Liver (tissue), 9 donors: Measurements from ENCODE around the gene PRR16. TPM values are rescaled to one million over a fixed set of nuclear protein-coding genes. Genes with fewer than 3 reads are reported as not detected.

ENCODE experiments used
- DNase-seq: peaks from one replicate; pipeline ENCODE4 v3.0.0-alpha.2; 2017; ENCODE audit warnings: low spot score
- H3K27ac ChIP-seq, 2 donors: one replicate each; pipeline ENCODE4 v1.7.0; 2013; ENCODE audit warnings: inconsistent platforms in 2 of 2, low read length in 2 of 2, control low read depth in 1 of 2, low read depth in 1 of 2, mild to moderate bottlenecking in 1 of 2
- H3K27me3 ChIP-seq, 4 donors: one replicate each; pipeline versions ENCODE4 v1.6.1 to v1.7.0; 2013; ENCODE audit warnings: low read length in 3 of 4, inconsistent platforms in 1 of 4, mild to moderate bottlenecking in 1 of 4, moderate library complexity in 1 of 4; ENCODE audit not compliant: control insufficient read depth in 4 of 4, insufficient read depth in 4 of 4
- H3K36me3 ChIP-seq, 4 donors: one replicate each; pipeline versions ENCODE4 v1.6.1 to v1.7.0; 2013; ENCODE audit warnings: low read length in 3 of 4, mild to moderate bottlenecking in 3 of 4, low read depth in 1 of 4, moderate library complexity in 1 of 4; ENCODE audit not compliant: control insufficient read depth in 4 of 4, insufficient read depth in 3 of 4
- H3K4me1 ChIP-seq, 4 donors: one replicate each; pipeline versions ENCODE4 v1.6.1 to v1.7.0; 2013; ENCODE audit warnings: low read length in 3 of 4, mild to moderate bottlenecking in 3 of 4, moderate library complexity in 1 of 4; ENCODE audit not compliant: control insufficient read depth in 4 of 4, insufficient read depth in 4 of 4
- H3K4me3 ChIP-seq, 3 donors: one replicate each; pipeline versions ENCODE4 v1.6.1 to v1.7.0; 2013; ENCODE audit warnings: low read length in 3 of 3, control low read depth in 1 of 3, low read depth in 1 of 3, mild to moderate bottlenecking in 1 of 3
- H3K9ac ChIP-seq, 2 donors: one replicate each; pipeline ENCODE4 v1.7.0; 2013; ENCODE audit warnings: low read length in 2 of 2, mild to moderate bottlenecking in 2 of 2, moderate library complexity in 2 of 2, control low read depth in 1 of 2, low read depth in 1 of 2
- H3K9me3 ChIP-seq, 4 donors: one replicate each; pipeline versions ENCODE4 v1.6.1 to v1.7.0; 2013; ENCODE audit warnings: low read length in 3 of 4; ENCODE audit not compliant: control insufficient read depth in 4 of 4
- EGR1 ChIP-seq, 2 donors: IDR thresholded peaks; 2 replicates each; pipeline ENCODE4 v1.6.1; 2016 to 2018; ENCODE audit warnings: antibody characterized with exemption in 2 of 2, low read depth in 2 of 2
- FOXA2 ChIP-seq: IDR thresholded peaks from 2 replicates; pipeline ENCODE4 v1.6.1; 2016; ENCODE audit warnings: antibody characterized with exemption
- GABPA ChIP-seq, 2 donors: IDR thresholded peaks in 1 of 2; conservative IDR thresholded peaks in 1 of 2; 2 replicates each; pipeline ENCODE4 v1.6.1; 2016; ENCODE audit warnings: antibody characterized with exemption in 2 of 2, mild to moderate bottlenecking in 1 of 2, moderate library complexity in 1 of 2
- HNF4A ChIP-seq, 2 donors: conservative IDR thresholded peaks; 2 replicates each; pipeline ENCODE4 v1.6.1; 2016; ENCODE audit warnings: antibody characterized with exemption in 2 of 2, mild to moderate bottlenecking in 2 of 2
- JUND ChIP-seq, 2 donors: IDR thresholded peaks; 2 replicates each; pipeline ENCODE4 v1.6.1; 2016; ENCODE audit warnings: antibody characterized with exemption in 2 of 2
- RXRA ChIP-seq, 2 donors: IDR thresholded peaks; 2 replicates each; pipeline ENCODE4 v1.6.1; 2017 to 2018; ENCODE audit warnings: antibody characterized with exemption in 2 of 2, mild to moderate bottlenecking in 1 of 2
- YY1 ChIP-seq: IDR thresholded peaks from 2 replicates; pipeline ENCODE4 v1.6.1; 2016; ENCODE audit warnings: antibody characterized with exemption, mild to moderate bottlenecking
- WGBS: extraction: QIAGEN DNeasy Blood & Tissue Kit; methylation state at CpG from one replicate; pipeline ENCODE4 v1.1.7; 2013; 5-methylcytosine and 5-hydroxymethylcytosine counted together
- polyA plus RNA-seq, 2 donors: library from polyadenylated mRNA; stranded (reverse) in 1 of 2; unstranded in 1 of 2; fragments of 200-250 nt in 1 of 2; fragments of >200 nt in 1 of 2; fragmentation: Nextera tagmentation in 1 of 2; extraction: Ambion mirVana in 1 of 2; gene quantifications; one replicate each; pipeline versions ENCODE4 v1.2.1 to v1.2.3, GENCODE V29; 2013 to 2015
- total RNA-seq, 2 donors: library from RNA; depleted of rRNA; stranded (reverse); fragments of >200 nt; gene quantifications; one replicate each; pipeline ENCODE4 v1.2.3, GENCODE V29; 2014
- TF ChIP-seq, protein P1 (sequence below): IDR thresholded peaks from 2 replicates; pipeline ENCODE4 v1.6.1; 2016; ENCODE audit warnings: antibody characterized with exemption
- TF ChIP-seq, protein P2 (sequence below): fragments of 150-350 bp; IDR thresholded peaks from 2 replicates; pipeline ENCODE4 v1.5.1; 2017; ENCODE audit warnings: improper control_type of control experiment, low read depth, low read length; ENCODE audit not compliant: missing input control
- TF ChIP-seq, protein P3 (sequence below): IDR thresholded peaks from 2 replicates; pipeline ENCODE4 v1.6.1; 2016; ENCODE audit warnings: antibody characterized with exemption
- TF ChIP-seq, protein P4 (sequence below): IDR thresholded peaks from 2 replicates; pipeline ENCODE4 v1.6.1; 2016; ENCODE audit warnings: antibody characterized with exemption, mild to moderate bottlenecking
- TF ChIP-seq, protein P5 (sequence below): IDR thresholded peaks from 2 replicates; pipeline ENCODE4 v1.6.1; 2016; ENCODE audit warnings: antibody characterized with exemption
- donor health status: healthy.
- donor health status: healthy.
- donor health status: healthy.
- donor health status: healthy.
- donor health status: healthy.

The PRR16 gene
- total and polyA plus RNA-seq, 4 donors, result 0.14 to 0.42 (median 0.21) TPM

DNA sequence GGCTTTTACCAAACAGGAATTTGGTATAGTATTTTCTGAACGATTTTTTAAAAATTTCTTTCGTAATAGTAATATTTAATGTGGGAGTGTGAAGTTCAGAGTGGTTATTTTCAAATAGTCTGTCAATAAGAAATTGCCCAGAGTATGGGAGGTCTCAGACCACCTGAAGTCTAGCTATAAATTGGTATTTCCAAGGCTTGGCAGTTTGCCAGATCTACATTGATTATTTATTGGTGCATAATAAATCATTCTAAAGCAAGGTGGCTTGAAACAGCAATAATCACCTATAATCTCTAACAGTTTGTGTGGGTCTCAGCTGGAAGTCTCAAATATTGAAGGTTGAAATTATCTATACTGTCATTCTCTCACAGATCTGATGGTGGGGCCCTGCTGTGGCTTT lies 118.5 kb downstream of the PRR16 start:
- no peaks in the 10 kb centered on the region for H3K9me3 ChIP-seq

DNA sequence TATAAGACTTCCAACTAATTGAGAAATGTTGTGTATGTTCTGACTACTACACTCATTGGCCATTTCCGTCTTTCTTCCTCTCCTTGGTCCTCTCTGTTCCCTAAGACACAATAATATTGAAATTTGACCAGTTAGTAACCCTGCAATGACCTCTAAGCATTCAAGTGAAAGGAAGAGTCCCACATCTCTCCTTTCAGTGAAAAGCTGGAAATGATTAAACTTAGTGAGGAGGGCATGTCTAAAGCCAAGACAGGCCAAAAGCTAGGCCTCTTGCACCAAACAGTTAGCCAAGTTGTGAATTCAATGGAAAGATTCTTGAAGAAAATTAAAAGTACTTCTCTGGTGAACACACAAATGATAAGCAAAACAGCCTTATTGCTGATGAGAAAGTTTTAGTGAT lies 122.5 kb downstream of the PRR16 start:
- no peaks in the 10 kb centered on the region for H3K27me3 ChIP-seq
- H3K4me1 ChIP-seq, result no peaks in the 10 kb centered on the region
- H3K4me3 ChIP-seq, result no peak overlapping the region
- H3K27ac ChIP-seq, result no peak overlapping the region
- H3K9ac ChIP-seq, result no peak overlapping the region
- no peaks in the 10 kb centered on the region for H3K36me3 ChIP-seq
- WGBS, result 63% methylated on average over 1 of the region's 1 CpG
- DNase-seq, result no peak
- TF ChIP-seq, protein P1, sequence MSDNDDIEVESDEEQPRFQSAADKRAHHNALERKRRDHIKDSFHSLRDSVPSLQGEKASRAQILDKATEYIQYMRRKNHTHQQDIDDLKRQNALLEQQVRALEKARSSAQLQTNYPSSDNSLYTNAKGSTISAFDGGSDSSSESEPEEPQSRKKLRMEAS, result no peak
- TF ChIP-seq FOXA2, result no peak
- TF ChIP-seq, protein P2, sequence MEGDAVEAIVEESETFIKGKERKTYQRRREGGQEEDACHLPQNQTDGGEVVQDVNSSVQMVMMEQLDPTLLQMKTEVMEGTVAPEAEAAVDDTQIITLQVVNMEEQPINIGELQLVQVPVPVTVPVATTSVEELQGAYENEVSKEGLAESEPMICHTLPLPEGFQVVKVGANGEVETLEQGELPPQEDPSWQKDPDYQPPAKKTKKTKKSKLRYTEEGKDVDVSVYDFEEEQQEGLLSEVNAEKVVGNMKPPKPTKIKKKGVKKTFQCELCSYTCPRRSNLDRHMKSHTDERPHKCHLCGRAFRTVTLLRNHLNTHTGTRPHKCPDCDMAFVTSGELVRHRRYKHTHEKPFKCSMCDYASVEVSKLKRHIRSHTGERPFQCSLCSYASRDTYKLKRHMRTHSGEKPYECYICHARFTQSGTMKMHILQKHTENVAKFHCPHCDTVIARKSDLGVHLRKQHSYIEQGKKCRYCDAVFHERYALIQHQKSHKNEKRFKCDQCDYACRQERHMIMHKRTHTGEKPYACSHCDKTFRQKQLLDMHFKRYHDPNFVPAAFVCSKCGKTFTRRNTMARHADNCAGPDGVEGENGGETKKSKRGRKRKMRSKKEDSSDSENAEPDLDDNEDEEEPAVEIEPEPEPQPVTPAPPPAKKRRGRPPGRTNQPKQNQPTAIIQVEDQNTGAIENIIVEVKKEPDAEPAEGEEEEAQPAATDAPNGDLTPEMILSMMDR, result no peak
- TF ChIP-seq YY1, result no peak
- no peak for TF ChIP-seq RXRA (IDR thresholded peaks at IDR 0.05)
- TF ChIP-seq HNF4A (conservative IDR thresholded peaks at IDR 0.05), result no peak
- no peak for TF ChIP-seq GABPA (IDR thresholded peaks at IDR 0.05 in 1 of 2, conservative IDR thresholded peaks at IDR 0.05 in 1 of 2)
- TF ChIP-seq EGR1 (IDR thresholded peaks at IDR 0.05; ENCODE audit: low read depth in 2 of 2), result no peak
- no peaks in the 10 kb centered on the region for H3K9me3 ChIP-seq

More for the DNA sequence above, 118.5 kb downstream of the PRR16 start:
- TF ChIP-seq, protein P3, sequence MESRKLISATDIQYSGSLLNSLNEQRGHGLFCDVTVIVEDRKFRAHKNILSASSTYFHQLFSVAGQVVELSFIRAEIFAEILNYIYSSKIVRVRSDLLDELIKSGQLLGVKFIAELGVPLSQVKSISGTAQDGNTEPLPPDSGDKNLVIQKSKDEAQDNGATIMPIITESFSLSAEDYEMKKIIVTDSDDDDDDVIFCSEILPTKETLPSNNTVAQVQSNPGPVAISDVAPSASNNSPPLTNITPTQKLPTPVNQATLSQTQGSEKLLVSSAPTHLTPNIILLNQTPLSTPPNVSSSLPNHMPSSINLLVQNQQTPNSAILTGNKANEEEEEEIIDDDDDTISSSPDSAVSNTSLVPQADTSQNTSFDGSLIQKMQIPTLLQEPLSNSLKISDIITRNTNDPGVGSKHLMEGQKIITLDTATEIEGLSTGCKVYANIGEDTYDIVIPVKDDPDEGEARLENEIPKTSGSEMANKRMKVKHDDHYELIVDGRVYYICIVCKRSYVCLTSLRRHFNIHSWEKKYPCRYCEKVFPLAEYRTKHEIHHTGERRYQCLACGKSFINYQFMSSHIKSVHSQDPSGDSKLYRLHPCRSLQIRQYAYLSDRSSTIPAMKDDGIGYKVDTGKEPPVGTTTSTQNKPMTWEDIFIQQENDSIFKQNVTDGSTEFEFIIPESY, result no peak
- TF ChIP-seq, protein P1, result no peak
- TF ChIP-seq, protein P4, sequence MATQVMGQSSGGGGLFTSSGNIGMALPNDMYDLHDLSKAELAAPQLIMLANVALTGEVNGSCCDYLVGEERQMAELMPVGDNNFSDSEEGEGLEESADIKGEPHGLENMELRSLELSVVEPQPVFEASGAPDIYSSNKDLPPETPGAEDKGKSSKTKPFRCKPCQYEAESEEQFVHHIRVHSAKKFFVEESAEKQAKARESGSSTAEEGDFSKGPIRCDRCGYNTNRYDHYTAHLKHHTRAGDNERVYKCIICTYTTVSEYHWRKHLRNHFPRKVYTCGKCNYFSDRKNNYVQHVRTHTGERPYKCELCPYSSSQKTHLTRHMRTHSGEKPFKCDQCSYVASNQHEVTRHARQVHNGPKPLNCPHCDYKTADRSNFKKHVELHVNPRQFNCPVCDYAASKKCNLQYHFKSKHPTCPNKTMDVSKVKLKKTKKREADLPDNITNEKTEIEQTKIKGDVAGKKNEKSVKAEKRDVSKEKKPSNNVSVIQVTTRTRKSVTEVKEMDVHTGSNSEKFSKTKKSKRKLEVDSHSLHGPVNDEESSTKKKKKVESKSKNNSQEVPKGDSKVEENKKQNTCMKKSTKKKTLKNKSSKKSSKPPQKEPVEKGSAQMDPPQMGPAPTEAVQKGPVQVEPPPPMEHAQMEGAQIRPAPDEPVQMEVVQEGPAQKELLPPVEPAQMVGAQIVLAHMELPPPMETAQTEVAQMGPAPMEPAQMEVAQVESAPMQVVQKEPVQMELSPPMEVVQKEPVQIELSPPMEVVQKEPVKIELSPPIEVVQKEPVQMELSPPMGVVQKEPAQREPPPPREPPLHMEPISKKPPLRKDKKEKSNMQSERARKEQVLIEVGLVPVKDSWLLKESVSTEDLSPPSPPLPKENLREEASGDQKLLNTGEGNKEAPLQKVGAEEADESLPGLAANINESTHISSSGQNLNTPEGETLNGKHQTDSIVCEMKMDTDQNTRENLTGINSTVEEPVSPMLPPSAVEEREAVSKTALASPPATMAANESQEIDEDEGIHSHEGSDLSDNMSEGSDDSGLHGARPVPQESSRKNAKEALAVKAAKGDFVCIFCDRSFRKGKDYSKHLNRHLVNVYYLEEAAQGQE, result no peak
- TF ChIP-seq, protein P5, sequence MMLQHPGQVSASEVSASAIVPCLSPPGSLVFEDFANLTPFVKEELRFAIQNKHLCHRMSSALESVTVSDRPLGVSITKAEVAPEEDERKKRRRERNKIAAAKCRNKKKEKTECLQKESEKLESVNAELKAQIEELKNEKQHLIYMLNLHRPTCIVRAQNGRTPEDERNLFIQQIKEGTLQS, result no peak
- TF ChIP-seq EGR1 (IDR thresholded peaks at IDR 0.05; ENCODE audit: low read depth in 2 of 2) (no peak), RXRA (IDR thresholded peaks at IDR 0.05) (no peak), JUND (IDR thresholded peaks at IDR 0.05) (no peak)
- TF ChIP-seq, protein P2, result no peak
- H3K36me3 ChIP-seq, result no peaks in the 10 kb centered on the region
- no peaks in the 10 kb centered on the region for H3K4me1 ChIP-seq
- no peaks in the 10 kb centered on the region for H3K27me3 ChIP-seq
- 32% methylated on average over 2 of the region's 2 CpGs for WGBS
- DNase-seq, result no peak
- no peak overlapping the region for H3K27ac ChIP-seq
- no peak overlapping the region for H3K4me3 ChIP-seq
- H3K9ac ChIP-seq, result no peak overlapping the region
